22Rv1 (cell line): Measurements from ENCODE around the gene PIK3CG.

Experiments used
- ZFX ChIP-seq: fragments of 450-650 bp; IDR thresholded peaks from 2 replicates; pipeline ENCODE4 v1.6.1; 2017; ENCODE audit warnings: antibody characterized with exemption, borderline replicate concordance
- TF ChIP-seq, protein P1 (sequence below): fragments of 450-650 bp; IDR thresholded peaks from 2 replicates; pipeline ENCODE4 v1.5.1; 2017; ENCODE audit warnings: mild to moderate bottlenecking

DNA sequence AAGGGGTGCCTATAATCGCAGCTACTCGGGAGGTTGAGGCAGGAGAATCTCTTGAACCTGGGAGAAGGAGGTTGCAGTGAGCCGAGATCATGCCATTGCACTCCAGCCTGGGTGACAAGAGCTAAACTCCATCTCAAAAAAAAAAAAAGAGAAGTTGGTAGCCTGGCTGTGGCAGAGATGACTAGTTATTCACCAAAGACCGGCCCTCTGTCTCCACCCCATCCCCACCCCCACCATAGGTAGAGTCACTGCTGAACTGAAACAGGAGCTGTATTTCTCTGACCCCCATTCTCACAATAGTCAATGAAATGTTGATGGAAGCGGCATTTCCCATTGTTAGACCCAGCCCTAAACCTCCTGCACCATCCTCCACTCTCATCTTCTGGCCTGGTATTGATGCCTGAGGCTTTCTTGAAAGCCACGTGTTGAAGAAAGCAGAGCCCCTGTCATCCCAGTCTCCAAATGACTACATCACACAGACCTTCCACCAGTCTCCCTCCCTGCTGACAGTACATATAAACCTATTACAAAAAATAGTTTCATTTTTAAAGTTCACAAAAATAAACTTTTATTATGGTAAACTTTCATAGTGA, 9.4 kb upstream of the PIK3CG start:
- TF ChIP-seq, protein P1, sequence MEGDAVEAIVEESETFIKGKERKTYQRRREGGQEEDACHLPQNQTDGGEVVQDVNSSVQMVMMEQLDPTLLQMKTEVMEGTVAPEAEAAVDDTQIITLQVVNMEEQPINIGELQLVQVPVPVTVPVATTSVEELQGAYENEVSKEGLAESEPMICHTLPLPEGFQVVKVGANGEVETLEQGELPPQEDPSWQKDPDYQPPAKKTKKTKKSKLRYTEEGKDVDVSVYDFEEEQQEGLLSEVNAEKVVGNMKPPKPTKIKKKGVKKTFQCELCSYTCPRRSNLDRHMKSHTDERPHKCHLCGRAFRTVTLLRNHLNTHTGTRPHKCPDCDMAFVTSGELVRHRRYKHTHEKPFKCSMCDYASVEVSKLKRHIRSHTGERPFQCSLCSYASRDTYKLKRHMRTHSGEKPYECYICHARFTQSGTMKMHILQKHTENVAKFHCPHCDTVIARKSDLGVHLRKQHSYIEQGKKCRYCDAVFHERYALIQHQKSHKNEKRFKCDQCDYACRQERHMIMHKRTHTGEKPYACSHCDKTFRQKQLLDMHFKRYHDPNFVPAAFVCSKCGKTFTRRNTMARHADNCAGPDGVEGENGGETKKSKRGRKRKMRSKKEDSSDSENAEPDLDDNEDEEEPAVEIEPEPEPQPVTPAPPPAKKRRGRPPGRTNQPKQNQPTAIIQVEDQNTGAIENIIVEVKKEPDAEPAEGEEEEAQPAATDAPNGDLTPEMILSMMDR = no peak
- no peak for TF ChIP-seq ZFX
